DND-41 (cell line): ENCODE measurements around the gene R3HDM1.

Experiments
- EZH2 ChIP-seq: IDR thresholded peaks from 3 replicates; pipeline ENCODE4 v1.6.1; 2012; ENCODE audit warnings: borderline replicate concordance, low read depth, mild to moderate bottlenecking, moderate library complexity, low read length, inconsistent platforms; ENCODE audit not compliant: severe bottlenecking
- TF ChIP-seq, protein P1 (sequence below): IDR thresholded peaks from 2 replicates; pipeline ENCODE4 v1.5.1; 2012; ENCODE audit warnings: borderline replicate concordance, low read length, moderate library complexity, mild to moderate bottlenecking; ENCODE audit not compliant: poor library complexity, severe bottlenecking; ENCODE audit errors: extremely low read depth

DNA sequence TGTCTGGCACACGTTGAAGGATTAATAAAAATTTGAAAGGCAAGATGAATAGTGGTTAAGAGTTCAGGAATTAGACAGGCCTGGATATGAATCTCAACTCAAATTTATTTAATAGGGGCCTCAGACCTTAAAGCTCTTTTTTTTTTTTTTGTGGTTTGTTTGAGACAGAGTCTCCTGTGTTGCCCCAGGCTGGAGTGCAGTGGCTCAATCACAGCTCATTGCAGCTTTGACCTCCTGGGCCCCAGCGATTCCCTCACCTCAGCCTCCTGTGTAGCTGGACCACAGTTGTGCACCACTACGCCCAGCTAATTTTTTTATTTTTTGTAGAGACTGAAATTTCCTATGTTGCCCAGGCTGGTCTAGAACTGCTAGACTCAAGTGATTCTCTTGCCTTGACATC, 3.3 kb upstream of the R3HDM1 start:
- TF ChIP-seq, protein P1, sequence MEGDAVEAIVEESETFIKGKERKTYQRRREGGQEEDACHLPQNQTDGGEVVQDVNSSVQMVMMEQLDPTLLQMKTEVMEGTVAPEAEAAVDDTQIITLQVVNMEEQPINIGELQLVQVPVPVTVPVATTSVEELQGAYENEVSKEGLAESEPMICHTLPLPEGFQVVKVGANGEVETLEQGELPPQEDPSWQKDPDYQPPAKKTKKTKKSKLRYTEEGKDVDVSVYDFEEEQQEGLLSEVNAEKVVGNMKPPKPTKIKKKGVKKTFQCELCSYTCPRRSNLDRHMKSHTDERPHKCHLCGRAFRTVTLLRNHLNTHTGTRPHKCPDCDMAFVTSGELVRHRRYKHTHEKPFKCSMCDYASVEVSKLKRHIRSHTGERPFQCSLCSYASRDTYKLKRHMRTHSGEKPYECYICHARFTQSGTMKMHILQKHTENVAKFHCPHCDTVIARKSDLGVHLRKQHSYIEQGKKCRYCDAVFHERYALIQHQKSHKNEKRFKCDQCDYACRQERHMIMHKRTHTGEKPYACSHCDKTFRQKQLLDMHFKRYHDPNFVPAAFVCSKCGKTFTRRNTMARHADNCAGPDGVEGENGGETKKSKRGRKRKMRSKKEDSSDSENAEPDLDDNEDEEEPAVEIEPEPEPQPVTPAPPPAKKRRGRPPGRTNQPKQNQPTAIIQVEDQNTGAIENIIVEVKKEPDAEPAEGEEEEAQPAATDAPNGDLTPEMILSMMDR, result no peak
- TF ChIP-seq EZH2, result no peak
